GM18951 (cell line): ENCODE measurements around the gene OPRPN.

Experiments used
- POLR2A ChIP-seq: IDR thresholded peaks from 4 replicates; pipeline ENCODE4 v1.6.1; 2011; ENCODE audit warnings: mild to moderate bottlenecking; ENCODE audit not compliant: insufficient read length, insufficient read depth; ENCODE audit errors: extremely low read depth
- in situ Hi-C: fragments of 300-500 bp; cut with MboI; formaldehyde crosslinking; loops from one replicate; pipeline ENCODE4 v1.12.0; 2022; ENCODE audit warnings: low sequenced_read_pairs, mixed read lengths, inconsistent platforms; ENCODE audit not compliant: unreplicated experiment

The OPRPN gene, protein sequence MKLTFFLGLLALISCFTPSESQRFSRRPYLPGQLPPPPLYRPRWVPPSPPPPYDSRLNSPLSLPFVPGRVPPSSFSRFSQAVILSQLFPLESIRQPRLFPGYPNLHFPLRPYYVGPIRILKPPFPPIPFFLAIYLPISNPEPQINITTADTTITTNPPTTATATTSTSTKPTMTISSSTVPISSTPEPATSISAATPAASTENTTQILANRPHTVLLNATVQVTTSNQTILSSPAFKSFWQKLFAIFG

DNA sequence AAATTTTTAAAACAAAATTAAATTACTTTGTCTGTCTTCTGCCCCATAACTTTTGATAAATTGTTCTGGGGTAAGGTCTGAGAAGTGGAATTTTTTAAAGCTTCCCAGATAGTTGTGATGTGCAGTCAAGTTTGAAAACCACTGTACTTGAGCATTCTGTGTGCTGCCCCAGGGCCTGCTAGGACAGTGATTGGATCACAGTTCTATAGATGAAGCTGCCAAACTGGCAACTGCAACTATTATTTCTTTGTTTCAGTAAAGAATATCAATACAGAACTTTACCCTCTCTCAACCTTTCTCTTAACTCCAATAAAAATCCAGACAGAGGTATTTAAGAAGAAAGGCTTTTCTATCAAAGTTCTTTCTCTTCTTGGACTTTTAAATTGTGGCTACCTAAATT, at the start of gene OPRPN:
Gene OPRPN (plus strand): TSS at position 361 of the 400 bp plus-strand sequence. CDS start 1,346 bp downstream, outside the sequence.
- in situ Hi-C loops = no loop called here
- no peak for TF ChIP-seq POLR2A

DNA sequence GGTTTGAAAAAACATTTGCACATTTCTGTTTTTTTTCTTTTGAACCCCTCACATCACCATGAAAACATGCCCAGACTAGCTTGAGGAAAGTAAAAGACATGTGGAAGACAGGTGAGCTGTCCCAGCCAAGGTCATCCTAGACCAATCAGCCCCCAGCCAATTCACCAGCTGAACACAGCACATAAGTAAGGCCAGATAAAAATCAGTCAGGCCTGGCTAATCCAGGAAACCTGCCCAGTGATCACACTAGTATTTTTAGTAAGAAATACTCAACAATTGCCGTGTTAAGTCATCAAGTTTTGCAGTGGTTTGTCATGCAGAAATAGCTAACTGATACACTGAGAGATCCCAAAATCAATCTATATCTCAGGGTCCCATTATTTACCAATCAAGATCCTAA, 41.6 kb upstream of the OPRPN start:
- no peak for TF ChIP-seq POLR2A
- in situ Hi-C loops = no loop called here

DNA sequence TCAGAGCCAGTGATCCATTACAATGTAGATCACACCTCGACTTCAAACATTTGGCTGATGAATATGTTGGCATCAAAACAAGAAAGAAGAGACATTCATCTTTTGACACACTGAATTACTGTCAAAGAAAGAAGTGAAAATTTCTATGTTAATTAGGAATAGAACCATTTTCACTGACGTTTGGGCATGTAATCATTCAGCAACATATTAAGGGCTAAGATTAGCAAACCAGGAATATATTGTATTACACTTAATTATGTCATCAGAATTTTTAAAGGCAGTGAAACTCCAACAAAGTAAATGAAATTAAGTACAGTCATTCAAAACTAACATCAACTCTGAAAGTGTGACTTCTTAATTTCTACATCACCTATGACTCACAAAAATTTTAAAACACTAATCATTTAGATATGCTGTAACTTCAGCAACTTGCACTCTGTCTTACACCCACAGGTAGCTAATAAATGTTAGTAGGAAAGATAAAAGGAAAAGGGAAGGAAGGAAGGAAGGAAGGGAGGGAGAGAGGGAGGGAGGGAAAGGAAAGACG, 38.6 kb upstream of the OPRPN start:
- in situ Hi-C loops = no loop called here
- TF ChIP-seq POLR2A = no peak

DNA sequence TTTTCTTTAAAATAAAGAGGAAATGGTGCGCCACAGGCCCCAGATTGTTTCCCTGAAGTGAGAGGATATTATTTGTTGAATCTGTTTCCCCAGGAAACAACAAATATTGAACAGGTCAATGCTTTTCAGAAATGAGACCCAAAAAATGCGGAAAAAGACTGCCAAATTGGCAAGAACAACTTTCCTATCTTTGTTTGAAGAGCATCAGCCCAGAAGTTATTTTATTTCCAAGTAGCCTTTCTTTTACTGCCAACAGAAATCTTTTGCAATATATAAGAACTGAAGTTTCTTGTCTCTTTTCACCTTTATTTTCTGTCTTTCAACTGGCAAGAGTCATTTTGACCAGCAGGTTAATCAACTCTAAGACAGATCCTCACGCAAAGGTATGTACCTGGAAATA, 37.3 kb upstream of the OPRPN start, which contains the start of gene SMR3A:
Gene SMR3A (plus strand): TSS at position 301 of the 400 bp plus-strand sequence. CDS start 1,356 bp downstream, outside the sequence.
- no peak for TF ChIP-seq POLR2A
- in situ Hi-C loops = no loop called here

DNA sequence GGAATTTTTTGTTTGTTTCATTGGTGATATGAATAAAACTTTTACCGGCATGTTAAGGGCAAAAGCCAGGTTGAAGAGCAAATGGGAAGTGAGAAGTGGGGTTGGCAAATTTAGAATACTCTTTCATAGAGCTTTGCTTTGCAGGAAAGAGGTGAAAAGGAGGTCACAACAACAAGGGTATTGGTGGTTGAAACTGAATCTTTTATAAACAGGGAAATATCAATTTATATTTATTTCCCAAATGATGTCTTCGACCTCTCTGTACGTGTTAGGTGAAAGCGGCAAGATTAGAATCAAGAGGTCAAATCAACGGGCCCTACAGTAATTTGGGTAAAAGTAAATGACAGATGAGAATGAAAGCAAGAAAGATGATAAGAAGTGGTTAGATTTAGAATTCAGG, 33.7 kb upstream of the OPRPN start:
- TF ChIP-seq POLR2A = no peak
- in situ Hi-C loops = no loop called here

DNA sequence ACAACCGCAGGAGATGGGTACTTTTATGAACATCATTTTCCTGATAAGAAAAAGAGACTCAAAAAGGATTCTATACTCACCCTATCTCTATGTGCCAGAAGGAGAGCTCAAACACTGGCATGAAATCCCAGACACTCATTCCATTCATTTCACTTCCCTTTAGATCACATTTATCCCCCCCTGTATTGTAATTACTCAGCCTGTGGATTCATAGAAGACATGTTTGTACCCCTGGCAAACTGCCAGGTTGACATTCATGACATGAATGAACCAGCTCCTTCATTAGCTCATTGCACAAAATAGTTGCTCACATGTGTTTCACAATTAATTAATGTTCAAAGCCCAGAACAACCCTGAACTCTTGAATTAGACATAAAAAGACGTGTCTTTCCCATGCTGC, 32.3 kb upstream of the OPRPN start:
- TF ChIP-seq POLR2A = no peak
- in situ Hi-C loops = no loop called here

DNA sequence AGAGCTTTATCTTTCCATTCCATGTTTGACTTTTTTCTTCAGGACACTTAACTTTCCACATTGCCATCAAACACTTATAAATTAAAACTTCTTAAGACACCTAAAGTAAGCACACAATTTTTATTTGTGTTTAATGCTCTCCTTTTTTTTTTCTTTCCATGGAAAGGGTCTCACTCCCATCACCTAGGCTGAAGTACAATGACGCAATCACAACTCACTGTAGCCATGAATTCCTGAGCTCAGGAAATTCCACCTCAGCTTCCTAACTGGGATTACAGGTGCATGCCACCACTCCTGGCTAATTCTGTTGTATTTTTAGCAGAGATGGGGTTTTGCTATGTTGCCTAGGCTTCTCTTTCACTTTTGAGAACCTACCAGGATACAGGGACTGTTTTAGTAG, 29.9 kb upstream of the OPRPN start:
- TF ChIP-seq POLR2A = no peak
- in situ Hi-C loops = no loop called here

DNA sequence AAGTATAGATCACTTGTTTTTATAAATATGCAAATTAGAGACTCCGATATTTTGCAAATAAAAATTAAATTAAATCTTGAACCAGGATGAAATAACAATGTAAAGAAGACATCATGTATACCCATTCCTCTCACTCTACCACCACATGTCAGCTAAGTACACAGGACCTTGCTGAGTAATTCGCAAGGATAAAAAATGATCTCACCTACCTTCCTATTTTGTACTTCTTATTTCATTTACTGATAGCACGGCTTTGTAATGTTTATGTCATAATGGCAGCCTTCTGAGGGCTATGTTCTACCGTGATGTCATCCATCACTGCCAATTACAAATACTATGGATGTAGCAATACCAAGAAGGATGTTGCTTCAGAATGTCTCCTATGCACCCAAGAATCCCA, 25.8 kb upstream of the OPRPN start:
- in situ Hi-C loops = no loop called here
- TF ChIP-seq POLR2A = no peak

DNA sequence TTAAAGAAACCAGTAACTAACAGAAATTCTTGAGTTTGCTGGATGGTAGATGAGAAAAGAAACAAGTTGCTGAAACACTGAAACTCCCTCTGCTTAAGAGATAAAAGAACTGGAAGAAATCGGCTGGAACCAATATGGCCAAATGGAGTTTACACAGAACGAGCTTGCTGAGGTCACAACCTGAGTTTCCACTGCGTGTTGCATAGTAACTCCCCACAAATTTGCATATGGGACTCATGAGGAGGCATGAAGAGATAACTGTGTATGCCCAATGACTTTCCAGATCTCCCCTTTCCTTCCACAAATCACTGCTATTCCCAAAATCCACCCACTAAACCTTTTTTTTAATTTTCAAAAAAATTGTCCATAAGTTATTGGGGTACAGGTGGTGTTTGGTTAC, 25.0 kb upstream of the OPRPN start:
- TF ChIP-seq POLR2A = no peak
- in situ Hi-C loops = no loop called here

DNA sequence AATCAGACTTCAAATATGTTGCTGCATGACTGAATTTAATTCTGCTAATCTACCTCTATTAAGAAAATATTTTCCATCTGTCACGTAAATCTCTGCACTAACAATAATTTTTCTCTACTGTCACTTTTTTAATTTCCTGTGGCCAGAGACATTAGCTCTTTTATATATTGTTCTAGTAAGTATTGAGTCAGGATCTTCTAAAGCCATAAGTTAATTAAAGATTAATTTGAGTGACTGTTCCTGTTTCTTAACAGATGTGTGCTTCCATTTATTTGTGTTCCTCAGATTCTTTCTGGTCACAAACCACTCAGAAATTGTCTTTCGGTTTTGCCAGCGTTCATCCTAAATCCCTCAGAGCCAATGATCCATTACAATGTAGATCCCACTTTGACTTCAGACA, 17.2 kb upstream of the OPRPN start:
- in situ Hi-C loops = no loop called here
- no peak for TF ChIP-seq POLR2A

DNA sequence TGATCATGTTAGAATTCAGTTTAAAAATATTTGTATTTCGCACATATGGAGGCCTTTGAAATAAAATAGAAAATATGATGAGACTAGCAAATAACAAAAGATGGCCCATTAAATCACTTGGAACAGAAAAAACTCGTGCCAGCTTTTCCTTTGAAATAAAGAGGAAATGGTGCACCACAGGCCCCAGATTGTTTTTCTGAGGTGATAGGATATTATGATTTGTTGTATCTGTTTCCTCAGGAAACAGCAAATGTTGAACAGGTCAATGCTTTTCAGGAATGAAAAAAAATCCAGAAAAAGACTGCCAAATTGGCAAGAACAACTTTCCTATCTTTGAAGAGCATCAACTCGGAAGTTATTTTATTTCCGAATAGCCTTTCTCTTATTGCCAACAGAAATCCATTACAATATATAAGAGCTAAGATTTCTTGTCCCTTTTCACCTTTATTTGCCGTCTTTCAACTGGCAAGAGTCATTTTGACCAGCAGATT, 15.0 kb upstream of the OPRPN start, which contains the start of gene SMR3B:
Gene SMR3B (plus strand): TSS at position 441 of the 491 bp plus-strand sequence. CDS start 1,380 bp downstream, outside the sequence.
- no peak for TF ChIP-seq POLR2A
- in situ Hi-C loops = no loop called here

DNA sequence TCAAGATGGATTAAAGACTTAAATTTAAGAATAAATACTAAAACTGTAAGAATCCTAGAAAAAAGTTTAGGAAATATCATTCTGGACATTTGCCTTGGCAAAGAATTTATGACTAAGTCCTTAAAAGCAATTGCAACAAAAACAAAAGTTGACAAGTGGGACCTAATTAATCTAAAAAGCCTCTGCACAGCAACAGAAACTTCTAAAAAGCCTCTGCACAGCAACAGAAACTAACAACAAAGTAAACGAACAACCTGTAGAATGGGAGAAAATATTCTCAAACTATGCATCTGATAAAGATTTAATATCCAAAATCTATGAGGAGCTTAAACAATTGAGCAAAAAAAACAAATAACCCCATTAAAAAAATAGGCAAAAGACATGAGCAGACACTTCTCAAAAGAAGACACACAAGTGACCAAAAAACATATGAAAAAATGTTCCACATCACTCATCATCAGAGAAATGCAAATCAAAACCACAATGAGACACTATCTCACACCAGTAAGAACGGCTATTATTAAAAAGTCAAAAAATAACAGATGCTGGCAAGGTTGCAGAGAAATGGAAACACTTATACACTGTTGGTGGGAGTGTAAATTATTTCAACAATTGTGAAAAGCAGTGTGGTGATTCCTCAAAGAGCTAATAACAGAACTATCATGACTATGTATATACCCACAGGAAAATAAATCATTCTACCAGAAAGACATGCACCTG, 5.5 kb upstream of the OPRPN start:
- TF ChIP-seq POLR2A = no peak
- in situ Hi-C loops = no loop called here

DNA sequence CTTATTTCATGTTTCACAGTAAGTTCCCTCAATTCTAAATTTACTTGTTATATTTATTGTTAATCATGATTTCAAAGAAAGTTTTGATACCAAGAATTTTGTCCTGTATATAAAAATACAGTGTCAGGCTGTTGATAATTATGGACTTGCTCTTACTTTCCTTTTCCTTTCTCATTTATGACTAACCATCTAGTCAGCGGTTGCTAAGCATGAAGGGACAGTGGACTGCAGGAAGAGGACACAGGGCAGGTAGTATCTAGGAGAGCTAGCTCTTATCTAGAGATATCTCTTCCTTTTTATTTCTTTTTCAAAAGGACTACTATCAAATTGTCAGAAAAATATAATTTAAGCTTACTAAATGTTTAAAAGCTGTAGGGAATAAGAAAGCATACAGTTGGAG, 1.6 kb downstream of the OPRPN start:
- in situ Hi-C loops = no loop called here
- no peak for TF ChIP-seq POLR2A
